ENCODE results near the gene LMNB1.

DNA sequence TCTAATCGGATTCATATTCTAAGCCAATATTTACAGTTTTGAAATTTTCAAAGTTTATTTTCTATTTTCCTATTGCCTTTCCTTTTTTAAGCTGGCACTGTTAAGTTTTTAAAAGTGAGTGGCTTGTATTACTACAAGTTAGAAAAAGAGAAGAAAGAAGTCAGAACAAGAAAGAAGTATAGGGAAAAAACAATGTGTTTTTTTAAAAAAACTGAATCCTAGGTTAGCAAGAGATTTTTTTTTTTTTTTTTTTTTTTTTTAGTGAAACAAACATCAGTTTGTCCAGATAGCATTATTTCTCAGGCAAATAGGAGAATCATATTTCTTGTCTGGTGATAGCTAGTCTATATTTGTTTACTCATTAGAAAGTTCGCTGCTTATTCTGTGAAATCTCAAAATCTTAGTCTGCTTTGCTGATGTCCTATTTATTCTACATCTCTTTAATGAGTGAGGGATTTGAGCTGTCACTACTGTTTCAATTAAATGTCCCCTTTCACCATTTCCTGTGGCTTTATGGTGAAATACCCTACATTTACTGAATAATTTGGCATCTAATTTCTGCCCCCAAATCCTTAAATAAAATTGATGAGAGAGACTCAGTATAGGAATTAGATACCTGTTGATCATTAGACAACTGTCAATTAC, 19.1 kb upstream of the LMNB1 start:
- TF ChIP-seq, protein P1, sequence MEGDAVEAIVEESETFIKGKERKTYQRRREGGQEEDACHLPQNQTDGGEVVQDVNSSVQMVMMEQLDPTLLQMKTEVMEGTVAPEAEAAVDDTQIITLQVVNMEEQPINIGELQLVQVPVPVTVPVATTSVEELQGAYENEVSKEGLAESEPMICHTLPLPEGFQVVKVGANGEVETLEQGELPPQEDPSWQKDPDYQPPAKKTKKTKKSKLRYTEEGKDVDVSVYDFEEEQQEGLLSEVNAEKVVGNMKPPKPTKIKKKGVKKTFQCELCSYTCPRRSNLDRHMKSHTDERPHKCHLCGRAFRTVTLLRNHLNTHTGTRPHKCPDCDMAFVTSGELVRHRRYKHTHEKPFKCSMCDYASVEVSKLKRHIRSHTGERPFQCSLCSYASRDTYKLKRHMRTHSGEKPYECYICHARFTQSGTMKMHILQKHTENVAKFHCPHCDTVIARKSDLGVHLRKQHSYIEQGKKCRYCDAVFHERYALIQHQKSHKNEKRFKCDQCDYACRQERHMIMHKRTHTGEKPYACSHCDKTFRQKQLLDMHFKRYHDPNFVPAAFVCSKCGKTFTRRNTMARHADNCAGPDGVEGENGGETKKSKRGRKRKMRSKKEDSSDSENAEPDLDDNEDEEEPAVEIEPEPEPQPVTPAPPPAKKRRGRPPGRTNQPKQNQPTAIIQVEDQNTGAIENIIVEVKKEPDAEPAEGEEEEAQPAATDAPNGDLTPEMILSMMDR (IDR thresholded peaks at IDR 0.05), result no peak
- no peak for TF ChIP-seq POLR2A (IDR thresholded peaks at IDR 0.05; ENCODE audit: low read depth)
